GM12878 (cell line): ENCODE results near the gene BCL11A. TPM values are rescaled to one million over a fixed set of nuclear protein-coding genes. Genes with fewer than 3 reads are reported as not detected.

ENCODE experiments used
- ATAC-seq: fragments of 200-7000 bp; cut with Tn5 transposase; 3 replicates; pipeline ENCODE4 v1.9.1; 2020; ENCODE audit warnings: mild to moderate bottlenecking, moderate library complexity
- BruUV-seq: library from RNA; stranded (reverse); fragments of 400-500 nt; replicated peaks from 2 replicates; lab custom pipeline; 2021; lab: Mats Ljungman, UMichigan
- CTCF ChIA-PET: fragments of 300-600 bp; sonication (Branson Sonifier 250); formaldehyde crosslinking; extraction: SDS; loops from one replicate; lab custom pipeline; 2021; ENCODE audit warnings: inconsistent platforms; lab: Yijun Ruan, JAX
- POLR2A ChIA-PET: fragments of 350-600 bp; formaldehyde crosslinking; extraction: SDS; loops from one replicate; lab custom pipeline; 2021; ENCODE audit warnings: inconsistent platforms; lab: Charles Lee
- RAD21 ChIA-PET: fragments of 300-600 bp; sonication (Branson Sonifier 250); formaldehyde crosslinking; loops from one replicate; lab custom pipeline; 2023; ENCODE audit warnings: antibody characterized with exemption; ENCODE audit not compliant: unreplicated experiment; lab: Charles Lee
- SMC1A ChIA-PET: fragments of 300-600 bp; sonication (Branson Sonifier 250); formaldehyde crosslinking; loops from one replicate; lab custom pipeline; 2023; ENCODE audit not compliant: unreplicated experiment, uncharacterized antibody; lab: Charles Lee
- DNase-seq: peaks from one replicate; pipeline ENCODE4 v3.0.0-alpha.2; 2011; ENCODE audit warnings: low read depth, low spot score
- FAIRE-seq: peaks from 3 replicates; lab custom pipeline; 2011; peaks lifted over from hg19 to GRCh38; lab: Jason Lieb, UNC
- H2AFZ ChIP-seq: 2 replicates; pipeline ENCODE4 v1.6.0; 2011; ENCODE audit warnings: low read depth, low read length, control low read depth; ENCODE audit not compliant: control insufficient read depth
- H3K27ac ChIP-seq: 2 replicates; pipeline ENCODE4 v1.5.1; 2011; ENCODE audit warnings: control low read depth; ENCODE audit not compliant: control insufficient read depth, insufficient read depth
- H3K27me3 ChIP-seq, 2 experiments: replicated peaks in 1 of 2; 2 replicates each; pipeline versions ENCODE4 v1.6.0 to v1.6.1; 2011; ENCODE audit warnings: low read length in 1 of 2; ENCODE audit not compliant: control insufficient read depth in 2 of 2, insufficient read depth in 2 of 2
- H3K36me3 ChIP-seq, 2 experiments: 2 replicates each; pipeline ENCODE4 v1.5.1; 2011; ENCODE audit warnings: low read length in 1 of 2; ENCODE audit not compliant: control insufficient read depth in 2 of 2, insufficient read depth in 2 of 2
- H3K4me1 ChIP-seq: 2 replicates; pipeline ENCODE4 v1.6.1; 2011; ENCODE audit warnings: mild to moderate bottlenecking, low read length, moderate library complexity, mixed read lengths; ENCODE audit not compliant: control insufficient read depth, insufficient read depth
- H3K4me2 ChIP-seq: 2 replicates; pipeline ENCODE4 v1.6.0; 2011; ENCODE audit warnings: control low read depth; ENCODE audit not compliant: control insufficient read depth, insufficient read depth
- H3K4me3 ChIP-seq: fragments of 200-600 bp; sonication (generic); 2 replicates; pipeline ENCODE4 v1.5.1; 2016
- H3K79me2 ChIP-seq: 2 replicates; pipeline ENCODE4 v1.6.0; 2011; ENCODE audit warnings: low read length; ENCODE audit not compliant: control insufficient read depth, insufficient read depth
- H3K9ac ChIP-seq: 2 replicates; pipeline ENCODE4 v1.8.0; 2011; ENCODE audit warnings: low read length, control low read depth, mixed read lengths; ENCODE audit not compliant: control insufficient read depth, insufficient read depth
- H3K9me3 ChIP-seq: replicated peaks from 3 replicates; pipeline ENCODE4 v1.5.1; 2011; ENCODE audit warnings: mild to moderate bottlenecking, low read length; ENCODE audit not compliant: control insufficient read depth, insufficient read depth
- H4K20me1 ChIP-seq: 2 replicates; pipeline ENCODE4 v1.6.0; 2011; ENCODE audit not compliant: control insufficient read depth, insufficient read depth
- BCL11A ChIP-seq: IDR thresholded peaks from 2 replicates; pipeline ENCODE4 v1.6.1; 2011; ENCODE audit warnings: low read depth, low read length
- CHD4 ChIP-seq: fragments of 200-600 bp; sonication (generic); IDR thresholded peaks from 2 replicates; pipeline ENCODE4 v1.6.1; 2016; ENCODE audit warnings: mild to moderate bottlenecking
- EED ChIP-seq: sonication (generic); IDR thresholded peaks from 2 replicates; pipeline ENCODE4 v1.6.1; 2016; ENCODE audit warnings: antibody characterized with exemption, low read depth
- ESRRA ChIP-seq: IDR thresholded peaks from 2 replicates; pipeline ENCODE4 v1.6.1; 2012; ENCODE audit warnings: mild to moderate bottlenecking, low read length, improper control_type of control experiment
- FOXM1 ChIP-seq: IDR thresholded peaks from 2 replicates; pipeline ENCODE4 v1.6.1; 2012; ENCODE audit warnings: low read depth, mild to moderate bottlenecking, inconsistent platforms, low read length, moderate library complexity
- HDAC2 ChIP-seq: fragments of 200-600 bp; sonication (generic); IDR thresholded peaks from 2 replicates; pipeline ENCODE4 v1.6.1; 2017
- KLF5 ChIP-seq: fragments of 450-650 bp; IDR thresholded peaks from 2 replicates; pipeline ENCODE4 v1.6.1; 2014; ENCODE audit warnings: mild to moderate bottlenecking; ENCODE audit not compliant: partially characterized antibody
- NFIC ChIP-seq: IDR thresholded peaks from 2 replicates; pipeline ENCODE4 v1.6.1; 2012; ENCODE audit warnings: low read depth, mild to moderate bottlenecking, inconsistent platforms, low read length, moderate library complexity
- NR2C2 ChIP-seq: IDR thresholded peaks from 2 replicates; pipeline ENCODE4 v1.6.1; 2011; ENCODE audit warnings: borderline replicate concordance, low read depth; ENCODE audit not compliant: control insufficient read depth, insufficient read length
- NR2F1 ChIP-seq: fragments of 450-650 bp; conservative IDR thresholded peaks from 2 replicates; pipeline ENCODE4 v1.6.1; 2017; ENCODE audit warnings: mild to moderate bottlenecking
- PAX5 ChIP-seq: IDR thresholded peaks from 2 replicates; pipeline ENCODE4 v1.6.1; 2011; ENCODE audit warnings: low read depth, low read length, borderline replicate concordance
- POLR2A ChIP-seq: IDR thresholded peaks from 2 replicates; pipeline ENCODE4 v1.6.1; 2011; ENCODE audit warnings: low read depth, mild to moderate bottlenecking, low read length
- POLR2AphosphoS5 ChIP-seq: IDR thresholded peaks from 2 replicates; pipeline ENCODE4 v1.6.1; 2011; ENCODE audit warnings: mild to moderate bottlenecking, low read length, inconsistent platforms
- RB1 ChIP-seq: fragments of 450-650 bp; formaldehyde crosslinking; IDR thresholded peaks from 2 replicates; pipeline ENCODE4 v1.6.1; 2017; ENCODE audit warnings: mild to moderate bottlenecking, borderline replicate concordance
- RCOR1 ChIP-seq: conservative IDR thresholded peaks from 2 replicates; pipeline ENCODE4 v1.6.1; 2012; ENCODE audit warnings: low read depth, low read length, improper control_type of control experiment
- STAT1 ChIP-seq: fragments of 450-650 bp; conservative IDR thresholded peaks from 2 replicates; pipeline ENCODE4 v1.6.1; 2014; ENCODE audit warnings: antibody characterized with exemption, mild to moderate bottlenecking
- TARDBP ChIP-seq: IDR thresholded peaks from 2 replicates; pipeline ENCODE4 v1.6.1; 2016; ENCODE audit warnings: borderline replicate concordance
- ZNF217 ChIP-seq: fragments of 450-650 bp; IDR thresholded peaks from 2 replicates; pipeline ENCODE4 v1.6.1; 2017; ENCODE audit warnings: antibody characterized with exemption, mild to moderate bottlenecking
- WGBS: methylation state at CpG from one replicate; pipeline ENCODE4 v1.1.6; 2016; ENCODE audit warnings: low lambda C conversion rate; ENCODE audit not compliant: insufficient replicate concordance, insufficient coverage; ENCODE audit errors: missing lambda C conversion rate; 5-methylcytosine and 5-hydroxymethylcytosine counted together
- in situ Hi-C: fragments of 300-500 bp; cut with MboI; formaldehyde crosslinking; loops from 9 replicates; pipeline ENCODE4 v1.14.3; 2018; ENCODE audit warnings: mixed read lengths
- intact Hi-C: fragments of 100-400 bp; cut with micrococcal nuclease; formaldehyde crosslinking; loops from one replicate; pipeline ENCODE4 v1.14.2; 2022; ENCODE audit not compliant: unreplicated experiment
- polyA plus RNA-seq, 11 experiments: library from polyadenylated mRNA; depleted of rRNA in 4 of 11; unstranded in 6 of 11; stranded (reverse) in 5 of 11; fragments of >200 nt; fragmentation: Nextera tagmentation in 4 of 11; fragmentation: Illumina TruSeq in 1 of 11; extraction: Ambion mirVana in 4 of 11; extraction: Trizol in 1 of 11; gene quantifications; 1 replicate in 1 of 11; 2 replicates in 10 of 11; pipeline versions ENCODE4 v1.2.1 to v1.2.3, GENCODE V29; 2011 to 2016; ENCODE audit warnings: inconsistent platforms in 2 of 11, missing spikeins in 2 of 11, low read depth in 1 of 11
- total RNA-seq, 4 experiments: library from RNA; depleted of rRNA in 3 of 4; stranded (reverse); fragments of >200 nt in 3 of 4; fragmentation: Illumina TruSeq in 1 of 4; extraction: Trizol in 1 of 4; gene quantifications; 2 replicates each; pipeline versions ENCODE4 v1.2.1 to v1.2.3, GENCODE V29; 2013 to 2021
- TF ChIP-seq, protein P1 (sequence below): fragments of 450-650 bp; formaldehyde crosslinking; IDR thresholded peaks from 2 replicates; pipeline ENCODE4 v1.4.0; 2020; ENCODE audit warnings: mild to moderate bottlenecking, moderate library complexity

Gene BCL11A
- total and polyA plus RNA-seq, 10 of the 15 experiments (the other 5 are each of a cell fraction or from before 2014, with no cell fraction given): 7.5 to 26.6 (median 11.1) TPM; not detected in 1

DNA sequence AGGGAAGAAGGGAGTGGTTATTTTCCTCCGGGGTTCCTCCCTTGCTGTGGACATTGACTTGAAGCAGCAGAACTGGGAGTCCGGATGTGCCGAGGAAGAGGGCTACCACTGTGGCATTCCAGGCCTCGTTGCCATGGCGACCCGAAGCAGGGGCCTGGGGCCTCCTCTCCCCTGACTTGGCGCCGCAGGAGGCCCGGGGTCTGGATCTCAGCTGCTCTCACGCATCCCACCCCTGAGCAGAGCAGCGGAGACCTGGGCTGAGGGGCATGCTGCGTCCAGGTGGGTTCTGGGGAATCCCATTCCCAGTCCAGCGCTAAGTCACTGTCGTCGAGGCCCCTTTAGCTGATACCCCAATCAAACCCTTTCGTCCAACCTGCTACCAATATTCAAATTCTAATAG is 100.2 kb downstream of the BCL11A start:
- intact Hi-C loops: no loop called here
- in situ Hi-C loops: no loop called here
- CTCF ChIA-PET: interaction anchor here (0.6 to 0.8 kb wide), 2 partner anchors 13 to 1539 kb away, joined by 3 read pairs; no protein-coding TSS in a partner anchor
- FAIRE-seq (no peak), DNase-seq (no peak), ATAC-seq (no peak)
- Histone ChIP-seq H3K36me3 (no peaks in the 10 kb centered on the region), H3K27me3 (no peaks in the 10 kb centered on the region), H3K4me2 (no peak overlapping the region), H3K27ac (no peak overlapping the region), H3K79me2 (no peaks in the 10 kb centered on the region), H4K20me1 (no peaks in the 10 kb centered on the region), H2AFZ (no peak overlapping the region), H3K4me3 (no peak overlapping the region), H3K9me3 (no peaks in the 10 kb centered on the region), H3K4me1 (peaks cover 11% of the 10 kb centered on the region), H3K9ac (no peak overlapping the region)
- SMC1A ChIA-PET: no interaction called here
- POLR2A ChIA-PET: no interaction called here
- RAD21 ChIA-PET: no interaction called here
- 97% methylated on average over 16 of the region's 16 CpGs for WGBS
- no TSS peak for BruUV-seq
- no peak for TF ChIP-seq POLR2AphosphoS5
- no peak for TF ChIP-seq ESRRA
- TF ChIP-seq POLR2A: no peak
- TF ChIP-seq NR2F1: no peak
- no peak for TF ChIP-seq RB1
- no peak for TF ChIP-seq RCOR1
- no peak for TF ChIP-seq TARDBP
- no peak for TF ChIP-seq FOXM1
- no peak for TF ChIP-seq EED
- no peak for TF ChIP-seq PAX5
- TF ChIP-seq NFIC: no peak
- no peak for TF ChIP-seq ZNF217
- TF ChIP-seq, protein P1, sequence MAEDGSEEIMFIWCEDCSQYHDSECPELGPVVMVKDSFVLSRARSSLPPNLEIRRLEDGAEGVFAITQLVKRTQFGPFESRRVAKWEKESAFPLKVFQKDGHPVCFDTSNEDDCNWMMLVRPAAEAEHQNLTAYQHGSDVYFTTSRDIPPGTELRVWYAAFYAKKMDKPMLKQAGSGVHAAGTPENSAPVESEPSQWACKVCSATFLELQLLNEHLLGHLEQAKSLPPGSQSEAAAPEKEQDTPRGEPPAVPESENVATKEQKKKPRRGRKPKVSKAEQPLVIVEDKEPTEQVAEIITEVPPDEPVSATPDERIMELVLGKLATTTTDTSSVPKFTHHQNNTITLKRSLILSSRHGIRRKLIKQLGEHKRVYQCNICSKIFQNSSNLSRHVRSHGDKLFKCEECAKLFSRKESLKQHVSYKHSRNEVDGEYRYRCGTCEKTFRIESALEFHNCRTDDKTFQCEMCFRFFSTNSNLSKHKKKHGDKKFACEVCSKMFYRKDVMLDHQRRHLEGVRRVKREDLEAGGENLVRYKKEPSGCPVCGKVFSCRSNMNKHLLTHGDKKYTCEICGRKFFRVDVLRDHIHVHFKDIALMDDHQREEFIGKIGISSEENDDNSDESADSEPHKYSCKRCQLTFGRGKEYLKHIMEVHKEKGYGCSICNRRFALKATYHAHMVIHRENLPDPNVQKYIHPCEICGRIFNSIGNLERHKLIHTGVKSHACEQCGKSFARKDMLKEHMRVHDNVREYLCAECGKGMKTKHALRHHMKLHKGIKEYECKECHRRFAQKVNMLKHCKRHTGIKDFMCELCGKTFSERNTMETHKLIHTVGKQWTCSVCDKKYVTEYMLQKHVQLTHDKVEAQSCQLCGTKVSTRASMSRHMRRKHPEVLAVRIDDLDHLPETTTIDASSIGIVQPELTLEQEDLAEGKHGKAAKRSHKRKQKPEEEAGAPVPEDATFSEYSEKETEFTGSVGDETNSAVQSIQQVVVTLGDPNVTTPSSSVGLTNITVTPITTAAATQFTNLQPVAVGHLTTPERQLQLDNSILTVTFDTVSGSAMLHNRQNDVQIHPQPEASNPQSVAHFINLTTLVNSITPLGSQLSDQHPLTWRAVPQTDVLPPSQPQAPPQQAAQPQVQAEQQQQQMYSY (CRISPR knock-in tag): no peak
- TF ChIP-seq KLF5: no peak
- no peak for TF ChIP-seq CHD4
- TF ChIP-seq HDAC2: no peak
- no peak for TF ChIP-seq BCL11A
- TF ChIP-seq STAT1: no peak
- TF ChIP-seq NR2C2: no peak
